KMS-11 (cell line): ENCODE data around the gene CCDC188.

Source experiments
- H2AFZ ChIP-seq: fragments of 200-600 bp; sonication (generic); 2 replicates; pipeline ENCODE4 v1.6.1; 2016; ENCODE audit warnings: antibody characterized with exemption, mixed run types, low read depth
- H3K27ac ChIP-seq: fragments of 200-600 bp; sonication (generic); 2 replicates; pipeline ENCODE4 v1.6.1; 2016; ENCODE audit warnings: mild to moderate bottlenecking, mixed run types
- H3K27me3 ChIP-seq: fragments of 200-600 bp; sonication (generic); 2 replicates; pipeline ENCODE4 v1.6.1; 2017; ENCODE audit warnings: mild to moderate bottlenecking, low read depth, mixed run types, moderate library complexity; ENCODE audit not compliant: insufficient read depth
- H3K36me3 ChIP-seq: fragments of 200-600 bp; sonication (generic); 2 replicates; pipeline ENCODE4 v1.6.1; 2017; ENCODE audit warnings: mild to moderate bottlenecking, mixed run types; ENCODE audit not compliant: insufficient read depth
- H3K4me1 ChIP-seq: fragments of 200-600 bp; sonication (generic); 2 replicates; pipeline ENCODE4 v1.6.1; 2016; ENCODE audit warnings: mild to moderate bottlenecking, low read depth, mixed run types; ENCODE audit not compliant: poor library complexity, severe bottlenecking
- H3K4me2 ChIP-seq: fragments of 200-600 bp; sonication (generic); 2 replicates; pipeline ENCODE4 v1.7.0; 2016; ENCODE audit warnings: mild to moderate bottlenecking, mixed run types
- H3K4me3 ChIP-seq: fragments of 200-600 bp; sonication (generic); IDR thresholded peaks from 2 replicates; pipeline ENCODE4 v1.6.1; 2017; ENCODE audit warnings: low read depth, low read length, mixed read lengths; ENCODE audit not compliant: insufficient read depth
- H3K79me2 ChIP-seq: fragments of 200-600 bp; sonication (generic); 2 replicates; pipeline ENCODE4 v1.6.1; 2016; ENCODE audit warnings: low read depth, mixed run types; ENCODE audit not compliant: insufficient read depth
- H3K9ac ChIP-seq: fragments of 200-600 bp; sonication (generic); 2 replicates; pipeline ENCODE4 v1.6.1; 2016; ENCODE audit warnings: mild to moderate bottlenecking, mixed run types
- H4K20me1 ChIP-seq: fragments of 200-600 bp; sonication (generic); 2 replicates; pipeline ENCODE4 v1.6.1; 2016; ENCODE audit warnings: mild to moderate bottlenecking, mixed run types; ENCODE audit not compliant: insufficient read depth
- CTCF ChIP-seq: fragments of 200-600 bp; sonication (generic); conservative IDR thresholded peaks from 2 replicates; pipeline ENCODE4 v1.6.1; 2017; ENCODE audit warnings: low read depth, mild to moderate bottlenecking, antibody characterized with exemption, low read length, moderate library complexity, mixed read lengths

Gene CCDC188

GRCh38 chr22:20150381-20151275 is at the start of gene CCDC188:
Gene CCDC188 (minus strand): TSS chr22:20151055. CDS start chr22:20150986, 69 bp downstream.
- Histone ChIP-seq H3K4me2 (no peak within 1 kb of the TSS), H3K27me3 (peaks cover 19% of the 10 kb centered on the region; the same call in 1 of the 2 replicates), H3K36me3 (no peaks in the 10 kb centered on the region), H3K4me3 (no peak within 1 kb of the TSS), H2AFZ (no peak within 1 kb of the TSS), H3K9ac (no peak within 1 kb of the TSS), H3K27ac (no peak within 1 kb of the TSS), H3K4me1 (no peaks in the 10 kb centered on the region), H4K20me1 (no peaks in the 10 kb centered on the region), H3K79me2 (no peaks in the 10 kb centered on the region)
- no peak for TF ChIP-seq CTCF

GRCh38 chr22:20199906-20200305 is 49.1 kb upstream of the CCDC188 start:
- Histone ChIP-seq H3K36me3 (no peaks in the 10 kb centered on the region), H3K9ac (no peak overlapping the region), H4K20me1 (no peaks in the 10 kb centered on the region), H3K4me1 (no peaks in the 10 kb centered on the region), H3K27ac (no peak overlapping the region), H3K4me3 (no peak overlapping the region), H3K27me3 (peaks cover 91% of the 10 kb centered on the region), H3K79me2 (no peaks in the 10 kb centered on the region), H2AFZ (no peak overlapping the region), H3K4me2 (no peak overlapping the region)
- TF ChIP-seq CTCF: no peak

- Histone ChIP-seq H2AFZ (no peak overlapping the region), H3K27me3 (peaks cover 91% of the 10 kb centered on the region), H3K36me3 (no peaks in the 10 kb centered on the region), H3K4me1 (no peaks in the 10 kb centered on the region), H3K79me2 (no peaks in the 10 kb centered on the region), H3K27ac (no peak overlapping the region), H3K4me2 (no peak overlapping the region), H3K4me3 (no peak overlapping the region), H3K9ac (no peak overlapping the region), H4K20me1 (no peaks in the 10 kb centered on the region)
- TF ChIP-seq CTCF: no peak
These were observed 48.6 kb upstream of the CCDC188 start for GRCh38 chr22:20199413-20199842.

GRCh38 chr22:20198557-20199319 is 47.9 kb upstream of the CCDC188 start:
- no peak overlapping the region for H3K9ac ChIP-seq
- no peak overlapping the region for H3K4me2 ChIP-seq
- no peaks in the 10 kb centered on the region for H3K36me3 ChIP-seq
- no peaks in the 10 kb centered on the region for H3K79me2 ChIP-seq
- no peak overlapping the region for H2AFZ ChIP-seq
- H3K4me3 ChIP-seq: no peak overlapping the region
- peaks cover 91% of the 10 kb centered on the region for H3K27me3 ChIP-seq
- no peaks in the 10 kb centered on the region for H3K4me1 ChIP-seq
- no peaks in the 10 kb centered on the region for H4K20me1 ChIP-seq
- no peak overlapping the region for H3K27ac ChIP-seq
- TF ChIP-seq CTCF: no peak
